ENCODE results near the gene RDH12.

Gene RDH12

DNA sequence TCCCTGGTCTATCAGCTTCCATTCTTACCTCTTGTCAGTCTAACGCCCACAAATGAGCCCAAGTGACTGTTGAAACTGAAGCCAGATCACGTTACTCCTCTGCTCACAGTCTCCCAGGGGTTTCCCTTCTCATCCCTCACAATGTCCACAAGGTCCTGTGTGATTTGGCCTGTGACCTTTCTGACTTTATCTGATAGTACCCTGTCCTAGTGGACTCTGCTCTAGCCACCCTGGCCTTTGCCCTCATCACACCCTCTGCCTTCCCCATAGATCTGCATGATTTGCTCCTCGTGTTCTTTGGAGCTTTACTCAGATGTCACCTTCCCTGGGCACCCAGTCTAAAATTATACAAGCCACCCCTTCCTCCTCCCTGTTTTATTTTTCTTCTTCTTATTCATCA lies 55.5 kb downstream of the RDH12 start:
- DNase-seq: no peak

DNA sequence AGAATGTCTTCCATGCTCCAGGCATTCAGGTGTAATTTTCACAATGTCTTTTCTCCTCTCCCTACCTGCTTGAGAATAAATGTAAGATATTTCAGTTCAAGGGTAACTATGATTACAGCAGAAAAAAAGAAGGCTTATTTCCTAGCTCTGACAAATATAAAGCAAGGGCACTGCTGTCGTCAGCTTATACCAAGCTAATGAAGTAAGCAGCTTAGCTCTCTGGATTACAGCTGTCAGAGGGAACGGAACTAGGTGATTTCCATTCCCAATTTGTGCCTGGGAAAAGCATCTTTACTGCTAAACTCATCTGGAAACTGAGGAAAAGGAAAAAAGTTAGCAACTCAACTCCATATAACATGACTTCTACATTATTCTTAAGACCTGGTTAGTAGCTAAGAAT lies 58.2 kb downstream of the RDH12 start:
- DNase-seq: no peak

DNA sequence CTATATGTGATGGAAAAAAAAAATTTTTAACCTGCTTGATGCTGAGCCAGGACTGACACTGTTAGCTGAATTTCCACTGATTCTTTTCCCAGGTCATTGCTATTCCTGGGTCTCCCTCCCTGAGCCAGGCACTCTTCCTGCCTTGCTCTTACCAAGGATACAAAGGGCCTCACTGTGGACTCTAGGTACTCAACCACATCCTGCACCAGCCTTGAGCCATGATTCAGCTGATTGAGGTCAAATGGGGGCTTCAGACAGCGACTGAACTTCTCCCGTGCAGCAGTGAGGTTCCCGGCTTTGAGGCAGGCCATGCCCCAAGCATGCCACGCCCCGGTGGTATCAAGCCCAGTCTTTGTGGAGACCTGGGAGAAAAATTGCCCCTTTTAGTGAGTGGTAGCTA lies 60.4 kb downstream of the RDH12 start:
- no peak for DNase-seq

DNA sequence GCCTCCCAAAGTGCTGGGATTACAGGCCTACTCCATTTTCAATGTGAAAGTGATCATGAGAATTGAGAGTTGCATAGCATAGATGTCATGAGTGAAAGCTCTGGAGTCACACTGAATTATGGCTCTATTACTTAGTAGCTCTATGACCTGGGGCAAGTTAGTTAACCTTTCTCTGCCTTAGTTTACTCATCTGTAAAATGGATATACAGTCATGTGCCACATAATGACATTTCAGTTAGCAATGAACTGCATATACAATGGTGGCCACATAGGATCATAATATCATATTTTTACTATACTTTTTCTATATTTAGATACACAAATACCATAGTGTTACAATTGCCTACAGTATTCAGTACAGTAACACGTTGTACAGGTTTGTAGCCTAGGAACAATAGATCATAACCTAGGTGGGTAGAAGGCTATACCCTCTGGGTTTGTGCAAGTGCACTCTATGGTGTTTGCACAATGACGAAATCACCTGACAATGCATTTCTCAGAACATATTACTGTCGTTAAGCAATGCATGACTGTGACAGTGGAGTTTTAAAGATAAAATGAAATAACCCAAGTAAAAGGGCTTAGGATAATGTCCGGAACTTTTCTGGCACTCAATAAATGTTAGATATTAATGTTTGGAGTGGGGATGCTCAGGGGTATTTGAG lies 61.6 kb downstream of the RDH12 start:
- DNase-seq: no peak

DNA sequence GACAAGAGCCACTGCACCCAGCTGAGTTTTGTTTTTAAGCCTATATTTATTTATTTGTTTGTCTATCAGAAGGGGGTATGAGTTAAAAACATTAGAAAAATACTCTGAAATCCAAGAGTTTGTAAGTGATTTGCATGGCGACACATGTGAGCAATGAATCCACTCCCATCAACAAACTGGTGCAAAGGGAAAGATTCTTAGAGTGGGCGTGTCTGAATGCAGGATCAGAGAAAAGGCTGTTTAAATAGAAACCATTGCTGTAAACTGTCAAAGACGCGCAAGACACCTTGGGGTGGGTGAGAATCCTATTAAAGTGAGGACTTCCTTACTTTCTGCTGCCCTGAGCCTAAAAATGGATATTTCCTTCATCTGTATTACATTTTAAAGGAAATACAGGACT lies 62.8 kb downstream of the RDH12 start:
- no peak for DNase-seq

DNA sequence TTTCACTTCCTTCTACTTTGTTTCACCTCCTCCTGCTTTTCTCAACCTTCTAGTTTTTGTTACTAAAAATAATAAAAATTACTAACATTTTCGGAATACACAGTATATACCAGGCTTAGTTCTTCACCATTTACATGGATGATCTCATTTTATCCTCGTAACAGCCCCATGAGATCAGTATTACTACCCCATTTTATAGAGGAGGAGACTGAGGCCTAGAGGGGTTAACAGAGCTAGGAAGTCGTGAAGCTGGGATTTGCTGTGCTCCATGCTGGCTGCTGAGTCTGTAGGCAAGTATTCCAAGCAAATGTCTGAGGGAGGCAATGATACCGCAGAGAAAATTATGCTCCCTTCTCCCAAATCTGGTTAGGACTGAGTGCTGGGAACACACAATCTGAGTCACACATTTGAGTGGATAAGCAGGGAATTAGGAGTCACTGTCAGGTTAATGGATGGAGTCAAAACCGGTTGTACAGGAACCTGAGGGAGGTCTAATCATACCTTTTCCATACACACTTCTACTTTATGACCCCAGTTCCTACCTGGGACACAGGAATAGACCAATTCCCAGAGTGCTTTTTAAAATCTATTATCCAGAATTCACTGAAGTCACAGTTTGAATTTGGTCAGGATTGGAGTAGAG lies 63.6 kb downstream of the RDH12 start:
- DNase-seq: no peak

DNA sequence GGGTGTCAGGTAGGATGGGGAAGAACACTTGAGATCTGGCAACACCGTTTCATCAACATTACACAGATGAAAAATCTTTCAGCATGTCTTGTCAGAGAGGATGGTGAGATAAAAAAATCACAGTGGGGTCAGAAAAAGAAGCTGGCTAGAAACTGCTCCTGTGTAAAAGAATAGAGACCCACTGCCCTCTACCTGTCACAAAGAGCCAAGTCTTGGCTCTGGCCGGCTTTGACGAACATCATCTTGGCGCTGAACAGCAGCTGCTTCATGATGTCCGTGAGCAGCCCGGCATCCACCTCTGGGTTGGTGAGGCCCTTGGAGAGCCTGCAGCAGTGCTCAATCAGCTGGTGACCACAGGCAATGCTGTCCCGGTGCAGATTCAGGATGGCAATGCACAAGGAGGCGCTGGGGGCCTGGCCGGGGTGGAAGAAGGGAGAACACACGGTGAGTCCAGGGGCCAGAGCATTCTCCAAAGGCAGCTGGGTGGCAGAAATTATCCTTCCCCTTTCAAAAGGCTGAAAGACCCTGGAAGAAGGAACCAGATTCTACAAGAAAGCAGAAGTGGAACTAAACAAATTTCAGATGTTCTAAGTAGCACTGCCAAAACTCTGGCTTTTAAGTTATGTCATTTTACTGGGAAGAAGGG lies 64.5 kb downstream of the RDH12 start:
- no peak for DNase-seq

DNA sequence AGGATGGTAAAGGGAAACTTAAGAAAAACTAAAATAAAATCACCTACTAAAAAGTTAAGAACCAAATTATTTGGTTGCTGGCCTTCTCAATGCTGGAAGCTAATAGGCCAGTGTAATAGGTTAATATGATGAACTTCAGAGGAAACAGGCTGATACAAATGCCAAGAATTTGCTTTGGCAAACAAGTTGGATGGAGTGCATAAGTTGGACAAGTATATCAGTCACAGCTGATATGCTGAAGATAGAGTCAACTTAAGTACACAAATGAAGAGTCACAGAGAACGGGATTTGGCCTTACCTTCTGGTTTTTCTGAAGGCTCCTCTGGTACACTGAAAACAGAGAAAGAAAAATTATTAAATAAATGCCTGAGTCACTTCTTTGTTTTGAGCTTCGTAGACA lies 66.5 kb downstream of the RDH12 start:
- no peak for DNase-seq

DNA sequence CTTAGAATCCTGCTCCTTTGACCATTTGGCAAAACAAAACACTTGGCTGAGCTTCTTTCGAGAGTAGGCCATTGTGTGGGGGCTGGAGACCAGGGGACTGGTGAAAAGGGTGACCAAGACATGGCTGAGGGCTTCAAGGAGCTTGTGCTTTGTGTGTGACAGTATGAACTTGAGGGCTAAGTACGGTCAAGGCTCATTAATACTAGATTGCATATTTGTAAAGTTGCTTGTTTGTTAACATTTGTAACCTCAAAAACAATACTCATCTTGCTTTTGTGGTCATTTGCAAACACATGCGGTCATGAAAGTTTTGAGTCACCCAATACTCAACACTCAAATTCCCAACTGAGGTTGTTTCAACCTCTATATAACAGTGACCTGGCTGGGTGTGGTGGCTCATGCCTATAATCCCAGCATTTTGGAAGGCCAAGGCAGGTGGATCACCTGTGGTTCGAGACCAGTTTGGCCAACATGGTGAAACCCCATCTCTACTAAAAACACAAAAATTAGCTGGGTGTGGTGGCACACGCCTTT lies 72.2 kb downstream of the RDH12 start:
- DNase-seq: no peak

DNA sequence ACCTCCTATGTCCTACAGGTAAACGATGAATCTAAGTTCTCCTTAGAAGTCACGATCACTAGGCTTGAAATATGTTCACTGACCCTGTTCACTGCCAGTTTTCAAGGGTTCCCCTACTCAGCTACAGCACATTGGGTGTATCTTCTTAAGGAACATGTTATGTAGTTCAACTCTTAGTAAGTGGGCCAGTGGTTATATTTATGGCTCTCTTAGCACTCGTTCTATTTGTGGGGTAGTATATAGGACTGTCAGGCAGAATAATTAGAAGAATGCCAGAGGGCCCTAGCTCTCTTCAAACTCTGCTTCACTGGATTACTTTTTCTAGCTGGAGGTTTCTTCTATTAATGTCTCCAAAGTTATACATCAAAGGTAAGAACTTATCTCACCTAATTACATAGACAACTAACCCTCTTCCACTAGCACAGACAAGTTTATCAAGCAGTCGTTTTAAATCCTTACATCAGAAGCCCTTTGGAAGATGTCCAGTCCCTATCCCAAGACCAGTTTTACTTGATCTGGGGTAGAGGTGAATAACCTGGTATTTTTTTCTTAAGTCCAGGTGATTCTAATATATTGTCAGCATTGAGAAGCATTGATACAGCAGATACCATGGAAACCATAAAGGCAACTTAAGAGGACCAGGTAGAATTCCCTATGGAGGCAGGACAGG lies 75.1 kb downstream of the RDH12 start:
- DNase-seq: no peak

DNA sequence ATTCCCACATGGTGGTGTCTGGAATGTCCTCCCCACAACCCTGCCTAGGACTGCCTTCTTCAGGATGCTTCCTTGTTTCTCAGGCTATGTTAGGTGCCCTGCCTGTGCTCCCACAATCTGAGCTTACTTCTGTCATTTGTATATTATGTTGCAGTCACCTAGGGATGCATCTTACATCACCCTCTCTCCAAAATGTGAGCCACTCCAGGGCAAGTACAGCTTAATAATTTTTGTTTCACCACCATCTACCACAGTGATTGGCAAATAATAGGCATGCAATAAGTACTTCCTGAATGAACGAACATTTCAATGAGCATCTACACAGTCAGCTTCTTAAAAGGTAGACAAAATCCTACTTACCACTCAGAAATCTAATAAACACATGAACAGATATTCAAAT lies 77.1 kb downstream of the RDH12 start:
- no peak for DNase-seq

DNA sequence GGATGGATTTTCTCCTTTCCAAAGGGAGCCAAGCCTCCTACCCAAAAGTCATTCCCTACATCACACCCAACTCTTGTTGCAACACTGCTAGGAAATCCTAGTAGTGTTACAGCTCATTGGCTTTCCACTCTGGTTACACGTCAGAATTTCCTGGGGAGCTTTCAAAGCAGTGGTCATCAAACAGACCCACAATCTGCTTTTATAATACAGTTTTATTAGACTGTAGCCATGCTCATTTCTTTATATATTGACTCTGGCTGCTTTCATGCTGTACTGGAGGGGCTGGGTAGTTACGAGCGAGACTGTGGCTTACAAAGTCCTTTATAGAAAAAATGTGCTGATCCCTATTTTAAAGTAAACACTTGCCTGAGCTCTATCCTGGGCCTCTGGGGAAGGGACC lies 80.4 kb downstream of the RDH12 start:
- DNase-seq: no peak
